HFFc6 (cell line): ENCODE measurements around the gene CXXC4. TPM values are rescaled to one million over a fixed set of nuclear protein-coding genes. Genes with fewer than 3 reads are reported as not detected.

Experiments
- DNase-seq: peaks from one replicate; pipeline ENCODE4 v3.0.0-alpha.2; 2018
- H3K27ac Mint-ChIP-seq: 2 replicates; pipeline ENCODE4 v1.8.0; 2020; ENCODE audit warnings: mild to moderate bottlenecking, mixed read lengths
- H3K27me3 Mint-ChIP-seq: 2 replicates; pipeline ENCODE4 v1.8.0; 2021; ENCODE audit warnings: mild to moderate bottlenecking, moderate library complexity, mixed read lengths; ENCODE audit not compliant: insufficient read depth
- H3K36me3 Mint-ChIP-seq: 2 replicates; pipeline ENCODE4 v1.8.0; 2021; ENCODE audit warnings: low read depth, mixed read lengths
- H3K4me1 Mint-ChIP-seq: 2 replicates; pipeline ENCODE4 v1.8.0; 2020; ENCODE audit warnings: low read depth, mixed read lengths
- H3K4me3 Mint-ChIP-seq: 2 replicates; pipeline ENCODE4 v1.8.0; 2020; ENCODE audit warnings: mild to moderate bottlenecking, moderate library complexity, mixed read lengths
- H3K9me3 Mint-ChIP-seq: 2 replicates; pipeline ENCODE4 v1.8.0; 2020; ENCODE audit warnings: mild to moderate bottlenecking, mixed read lengths
- total RNA-seq, 6 experiments: library from RNA; stranded (reverse); fragmentation: NEBNext Ultra II Directional; extraction: Animal tissue kit (Norgen Biotek cat#: 25700); gene quantifications; 2 replicates in 1 of 6; 3 replicates in 5 of 6; pipeline ENCODE4 v1.2.3, GENCODE V29; 2021
- TF ChIP-seq, protein P1 (sequence below): fragments of 200-600 bp; sonication (generic); IDR thresholded peaks from 2 replicates; pipeline ENCODE4 v1.5.0; 2021; ENCODE audit warnings: antibody characterized with exemption, mild to moderate bottlenecking

Gene CXXC4
- total RNA-seq, 6 experiments from 2014 or later, result not detected

DNA sequence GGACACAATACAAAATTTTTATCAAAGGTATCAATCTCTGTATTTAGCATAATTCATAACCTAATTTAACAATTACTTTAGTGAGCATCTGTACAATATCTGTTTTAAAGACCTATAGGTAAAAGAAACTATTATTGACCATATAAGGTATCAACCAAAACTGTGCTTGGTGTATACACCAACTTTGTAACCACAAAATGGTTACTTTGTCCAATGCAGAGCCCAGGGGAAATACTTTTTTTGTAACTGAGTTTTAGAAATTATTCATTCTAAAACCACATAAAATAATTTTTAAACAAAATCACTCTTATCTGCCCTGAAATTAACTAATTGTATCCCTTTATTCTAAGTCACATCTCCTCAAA lies 5.0 kb downstream of the CXXC4 start:
- peaks cover 15% of the 10 kb centered on the region for H3K4me1 Mint-ChIP-seq
- no peaks in the 10 kb centered on the region for H3K36me3 Mint-ChIP-seq
- H3K4me3 Mint-ChIP-seq, result no peak overlapping the region
- no peak overlapping the region for H3K27ac Mint-ChIP-seq
- H3K27me3 Mint-ChIP-seq, result peaks cover 5% of the 10 kb centered on the region
- no peak for DNase-seq
- TF ChIP-seq, protein P1, sequence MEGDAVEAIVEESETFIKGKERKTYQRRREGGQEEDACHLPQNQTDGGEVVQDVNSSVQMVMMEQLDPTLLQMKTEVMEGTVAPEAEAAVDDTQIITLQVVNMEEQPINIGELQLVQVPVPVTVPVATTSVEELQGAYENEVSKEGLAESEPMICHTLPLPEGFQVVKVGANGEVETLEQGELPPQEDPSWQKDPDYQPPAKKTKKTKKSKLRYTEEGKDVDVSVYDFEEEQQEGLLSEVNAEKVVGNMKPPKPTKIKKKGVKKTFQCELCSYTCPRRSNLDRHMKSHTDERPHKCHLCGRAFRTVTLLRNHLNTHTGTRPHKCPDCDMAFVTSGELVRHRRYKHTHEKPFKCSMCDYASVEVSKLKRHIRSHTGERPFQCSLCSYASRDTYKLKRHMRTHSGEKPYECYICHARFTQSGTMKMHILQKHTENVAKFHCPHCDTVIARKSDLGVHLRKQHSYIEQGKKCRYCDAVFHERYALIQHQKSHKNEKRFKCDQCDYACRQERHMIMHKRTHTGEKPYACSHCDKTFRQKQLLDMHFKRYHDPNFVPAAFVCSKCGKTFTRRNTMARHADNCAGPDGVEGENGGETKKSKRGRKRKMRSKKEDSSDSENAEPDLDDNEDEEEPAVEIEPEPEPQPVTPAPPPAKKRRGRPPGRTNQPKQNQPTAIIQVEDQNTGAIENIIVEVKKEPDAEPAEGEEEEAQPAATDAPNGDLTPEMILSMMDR, result no peak
- no peaks in the 10 kb centered on the region for H3K9me3 Mint-ChIP-seq

DNA sequence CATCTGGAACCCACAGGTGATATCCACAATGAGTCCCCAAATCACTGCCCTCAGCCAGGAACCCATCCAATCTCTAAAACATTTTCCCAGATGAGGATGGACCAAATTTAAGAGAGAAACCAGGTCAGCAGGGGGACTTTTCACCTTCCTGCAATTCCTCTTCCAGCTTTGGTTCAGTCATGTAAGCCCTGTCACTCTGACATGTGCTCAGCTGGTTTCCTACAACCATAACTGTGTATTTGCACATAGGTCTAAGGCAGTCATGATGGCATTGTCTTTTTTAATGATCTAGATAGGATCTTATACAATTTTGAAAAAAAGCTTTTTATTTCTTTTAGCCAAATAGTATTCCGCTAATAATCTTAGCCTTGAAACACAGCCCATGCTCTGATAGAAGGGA lies 6.5 kb downstream of the CXXC4 start:
- DNase-seq, result no peak
- peaks cover 5% of the 10 kb centered on the region for H3K27me3 Mint-ChIP-seq
- no peaks in the 10 kb centered on the region for H3K36me3 Mint-ChIP-seq
- TF ChIP-seq, protein P1, result no peak
- no peaks in the 10 kb centered on the region for H3K9me3 Mint-ChIP-seq
- H3K4me1 Mint-ChIP-seq, result peaks cover 8% of the 10 kb centered on the region
- no peak overlapping the region for H3K4me3 Mint-ChIP-seq
- no peak overlapping the region for H3K27ac Mint-ChIP-seq

DNA sequence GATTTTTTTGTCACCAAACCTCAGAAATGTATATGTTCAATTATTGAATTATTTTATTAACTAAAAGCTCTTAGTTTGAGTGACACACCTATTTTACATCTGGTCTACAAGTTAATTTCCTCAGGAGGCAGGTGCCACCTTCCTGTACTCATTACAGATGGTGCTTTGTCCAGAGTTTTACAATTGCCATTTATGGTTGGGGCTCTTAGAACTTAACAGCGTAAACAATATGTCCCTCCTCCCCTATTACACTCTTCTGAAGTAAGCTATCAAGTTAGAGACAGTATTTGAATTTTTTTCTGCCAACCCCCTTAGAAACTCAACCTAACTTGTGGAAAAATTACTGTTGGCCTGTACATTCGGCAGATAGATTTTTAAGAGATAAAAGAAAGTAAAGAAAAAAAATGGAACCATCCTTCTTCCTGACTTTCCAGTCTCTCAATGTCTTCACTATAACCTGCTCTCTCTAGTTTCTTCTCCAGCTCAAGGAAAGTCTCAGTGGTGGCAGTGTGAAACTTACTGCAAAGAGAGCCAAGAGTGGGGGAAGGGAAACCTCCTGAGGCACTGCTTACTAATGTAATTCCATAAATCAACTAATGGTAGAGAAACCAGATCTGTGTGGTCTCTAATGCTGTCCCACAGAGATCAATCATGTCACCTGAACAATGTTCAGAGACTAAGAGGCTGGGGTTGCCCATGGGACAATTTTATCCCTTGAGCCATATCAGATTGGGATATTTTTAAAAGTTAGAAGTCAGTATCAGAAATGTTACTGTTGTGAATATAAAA lies 7.8 kb downstream of the CXXC4 start:
- no peak overlapping the region for H3K27ac Mint-ChIP-seq
- H3K4me3 Mint-ChIP-seq, result no peak overlapping the region
- peaks cover 8% of the 10 kb centered on the region for H3K4me1 Mint-ChIP-seq
- no peaks in the 10 kb centered on the region for H3K36me3 Mint-ChIP-seq
- TF ChIP-seq, protein P1, result no peak
- no peak for DNase-seq
- H3K9me3 Mint-ChIP-seq, result no peaks in the 10 kb centered on the region
- H3K27me3 Mint-ChIP-seq, result no peaks in the 10 kb centered on the region

DNA sequence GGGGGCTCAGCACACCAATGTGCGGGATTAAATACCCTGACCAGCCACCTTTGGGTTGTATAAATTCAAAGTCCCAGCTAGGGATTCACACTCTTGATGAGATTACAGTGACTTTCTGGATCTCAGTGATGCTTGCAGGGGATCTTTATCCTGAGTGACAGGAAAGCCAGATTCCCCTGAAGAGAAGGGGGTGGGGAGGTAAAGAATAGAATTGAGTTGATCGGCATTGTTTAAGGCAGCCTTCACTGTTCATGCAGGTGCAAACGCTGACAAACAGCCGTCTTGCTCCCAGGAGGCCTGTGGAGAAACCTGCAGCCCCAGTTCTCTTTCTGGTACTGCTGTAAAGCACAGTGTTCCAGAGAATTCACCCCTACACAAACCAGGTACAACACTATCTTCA lies 19.0 kb downstream of the CXXC4 start:
- no peaks in the 10 kb centered on the region for H3K9me3 Mint-ChIP-seq
- no peaks in the 10 kb centered on the region for H3K4me1 Mint-ChIP-seq
- TF ChIP-seq, protein P1, result no peak
- no peak overlapping the region for H3K27ac Mint-ChIP-seq
- no peak for DNase-seq
- no peaks in the 10 kb centered on the region for H3K27me3 Mint-ChIP-seq
- no peaks in the 10 kb centered on the region for H3K36me3 Mint-ChIP-seq
- no peak overlapping the region for H3K4me3 Mint-ChIP-seq

DNA sequence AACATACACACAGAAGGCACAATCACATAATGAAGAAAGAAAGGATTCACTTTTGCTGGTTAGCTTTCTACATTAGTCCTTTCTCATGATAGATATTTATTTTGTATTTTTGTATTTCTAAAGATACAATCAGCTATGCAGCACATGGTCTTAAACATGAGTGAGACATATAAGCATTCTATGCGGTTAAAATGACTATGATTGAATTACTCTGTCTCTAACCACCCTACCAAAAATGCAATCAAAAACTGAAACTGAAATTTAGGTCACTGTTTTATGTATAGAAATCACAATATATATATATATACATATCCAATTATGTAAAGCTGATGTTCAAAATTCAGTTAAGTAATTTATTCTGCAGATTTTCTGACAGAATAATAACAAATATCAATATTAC lies 21.9 kb downstream of the CXXC4 start:
- no peak overlapping the region for H3K27ac Mint-ChIP-seq
- H3K4me3 Mint-ChIP-seq, result no peak overlapping the region
- H3K36me3 Mint-ChIP-seq, result no peaks in the 10 kb centered on the region
- no peaks in the 10 kb centered on the region for H3K9me3 Mint-ChIP-seq
- no peaks in the 10 kb centered on the region for H3K4me1 Mint-ChIP-seq
- TF ChIP-seq, protein P1, result no peak
- peaks cover 1% of the 10 kb centered on the region; the same call in 1 of the 2 replicates for H3K27me3 Mint-ChIP-seq
- no peak for DNase-seq
